ENCODE data around the gene OR52E8. TPM values are rescaled to one million over a fixed set of nuclear protein-coding genes. Genes with fewer than 3 reads are reported as not detected.

OR52E8 gene
- total and polyA plus RNA-seq, 10 of the 15 experiments (the other 5 are each of a cell fraction or from before 2014, with no cell fraction given) = not detected

DNA sequence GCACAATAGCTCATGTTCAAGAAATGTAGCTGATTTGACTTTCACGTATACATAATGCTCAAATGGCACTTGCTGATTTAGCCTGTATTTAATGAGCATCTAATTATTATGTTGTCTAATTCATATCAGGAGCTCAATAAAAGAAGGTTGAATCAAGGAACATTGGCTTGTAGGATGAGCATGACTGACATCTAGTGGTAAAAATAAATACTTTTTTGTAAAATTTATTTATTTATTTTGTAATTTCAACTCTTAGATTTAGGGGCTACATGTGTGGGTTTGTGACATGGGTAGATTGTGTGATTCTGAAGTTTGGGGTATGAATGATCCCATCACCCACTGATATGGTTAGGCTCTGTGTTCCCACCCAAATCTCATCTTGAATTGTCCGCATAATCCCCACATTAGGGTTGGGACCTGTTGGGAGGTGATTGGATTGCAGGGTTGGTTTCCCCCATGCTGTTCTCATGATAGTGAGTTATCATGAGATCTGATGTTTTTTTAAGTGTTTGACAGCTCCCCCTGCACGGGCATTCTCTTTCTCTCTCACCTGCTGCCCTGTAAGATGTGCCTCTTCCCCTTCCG, 33.8 kb upstream of the OR52E8 start (continued):
- TF ChIP-seq, protein P1, sequence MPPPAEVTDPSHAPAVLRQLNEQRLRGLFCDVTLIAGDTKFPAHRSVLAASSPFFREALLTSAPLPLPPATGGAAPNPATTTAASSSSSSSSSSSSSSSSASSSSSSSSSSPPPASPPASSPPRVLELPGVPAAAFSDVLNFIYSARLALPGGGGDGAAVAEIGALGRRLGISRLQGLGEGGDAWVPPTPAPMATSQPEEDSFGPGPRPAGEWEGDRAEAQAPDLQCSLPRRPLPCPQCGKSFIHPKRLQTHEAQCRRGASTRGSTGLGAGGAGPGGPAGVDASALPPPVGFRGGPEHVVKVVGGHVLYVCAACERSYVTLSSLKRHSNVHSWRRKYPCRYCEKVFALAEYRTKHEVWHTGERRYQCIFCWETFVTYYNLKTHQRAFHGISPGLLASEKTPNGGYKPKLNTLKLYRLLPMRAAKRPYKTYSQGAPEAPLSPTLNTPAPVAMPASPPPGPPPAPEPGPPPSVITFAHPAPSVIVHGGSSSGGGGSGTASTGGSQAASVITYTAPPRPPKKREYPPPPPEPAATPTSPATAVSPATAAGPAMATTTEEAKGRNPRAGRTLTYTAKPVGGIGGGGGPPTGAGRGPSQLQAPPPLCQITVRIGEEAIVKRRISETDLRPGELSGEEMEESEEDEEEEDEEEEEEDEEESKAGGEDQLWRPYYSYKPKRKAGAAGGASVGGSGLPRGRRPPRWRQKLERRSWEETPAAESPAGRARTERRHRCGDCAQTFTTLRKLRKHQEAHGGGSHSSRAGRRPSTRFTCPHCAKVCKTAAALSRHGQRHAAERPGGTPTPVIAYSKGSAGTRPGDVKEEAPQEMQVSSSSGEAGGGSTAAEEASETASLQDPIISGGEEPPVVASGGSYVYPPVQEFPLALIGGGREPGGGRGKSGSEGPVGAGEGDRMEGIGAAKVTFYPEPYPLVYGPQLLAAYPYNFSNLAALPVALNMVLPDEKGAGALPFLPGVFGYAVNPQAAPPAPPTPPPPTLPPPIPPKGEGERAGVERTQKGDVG (CRISPR knock-in tag; IDR thresholded peaks at IDR 0.05) = no peak
- no peak for TF ChIP-seq ZSCAN29 (IDR thresholded peaks at IDR 0.05)
- no peak for TF ChIP-seq GABPA (IDR thresholded peaks at IDR 0.05; ENCODE audit: low read depth)
- TF ChIP-seq ATF7 (IDR thresholded peaks at IDR 0.05; ENCODE audit: low read depth) = no peak
- TF ChIP-seq SMC3 (IDR thresholded peaks at IDR 0.05; ENCODE audit: borderline replicate concordance, low read length) = peak; percentile 35; the same call in 1 of the 2 replicates
- TF ChIP-seq, protein P2, sequence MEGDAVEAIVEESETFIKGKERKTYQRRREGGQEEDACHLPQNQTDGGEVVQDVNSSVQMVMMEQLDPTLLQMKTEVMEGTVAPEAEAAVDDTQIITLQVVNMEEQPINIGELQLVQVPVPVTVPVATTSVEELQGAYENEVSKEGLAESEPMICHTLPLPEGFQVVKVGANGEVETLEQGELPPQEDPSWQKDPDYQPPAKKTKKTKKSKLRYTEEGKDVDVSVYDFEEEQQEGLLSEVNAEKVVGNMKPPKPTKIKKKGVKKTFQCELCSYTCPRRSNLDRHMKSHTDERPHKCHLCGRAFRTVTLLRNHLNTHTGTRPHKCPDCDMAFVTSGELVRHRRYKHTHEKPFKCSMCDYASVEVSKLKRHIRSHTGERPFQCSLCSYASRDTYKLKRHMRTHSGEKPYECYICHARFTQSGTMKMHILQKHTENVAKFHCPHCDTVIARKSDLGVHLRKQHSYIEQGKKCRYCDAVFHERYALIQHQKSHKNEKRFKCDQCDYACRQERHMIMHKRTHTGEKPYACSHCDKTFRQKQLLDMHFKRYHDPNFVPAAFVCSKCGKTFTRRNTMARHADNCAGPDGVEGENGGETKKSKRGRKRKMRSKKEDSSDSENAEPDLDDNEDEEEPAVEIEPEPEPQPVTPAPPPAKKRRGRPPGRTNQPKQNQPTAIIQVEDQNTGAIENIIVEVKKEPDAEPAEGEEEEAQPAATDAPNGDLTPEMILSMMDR (IDR thresholded peaks at IDR 0.05 in 2 of 3, conservative IDR thresholded peaks at IDR 0.05 in 1 of 3; ENCODE audit: control insufficient read depth in 2 of 3, extremely low read depth in 1 of 3, insufficient read depth in 1 of 3, low read depth in 3 of 3, low read length in 3 of 3) = peak; percentile 8 to 38 (median 22); a peak in 4 of 6 replicates
- no peak for TF ChIP-seq STAT1 (conservative IDR thresholded peaks at IDR 0.05)
- no peak for TF ChIP-seq NBN (IDR thresholded peaks at IDR 0.05)
- TF ChIP-seq, protein P3, sequence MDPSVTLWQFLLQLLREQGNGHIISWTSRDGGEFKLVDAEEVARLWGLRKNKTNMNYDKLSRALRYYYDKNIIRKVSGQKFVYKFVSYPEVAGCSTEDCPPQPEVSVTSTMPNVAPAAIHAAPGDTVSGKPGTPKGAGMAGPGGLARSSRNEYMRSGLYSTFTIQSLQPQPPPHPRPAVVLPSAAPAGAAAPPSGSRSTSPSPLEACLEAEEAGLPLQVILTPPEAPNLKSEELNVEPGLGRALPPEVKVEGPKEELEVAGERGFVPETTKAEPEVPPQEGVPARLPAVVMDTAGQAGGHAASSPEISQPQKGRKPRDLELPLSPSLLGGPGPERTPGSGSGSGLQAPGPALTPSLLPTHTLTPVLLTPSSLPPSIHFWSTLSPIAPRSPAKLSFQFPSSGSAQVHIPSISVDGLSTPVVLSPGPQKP (IDR thresholded peaks at IDR 0.05; ENCODE audit: low read depth, low read length) = no peak
- TF ChIP-seq RELA (IDR thresholded peaks at IDR 0.05; ENCODE audit: borderline replicate concordance, partially characterized antibody) = no peak
- TF ChIP-seq ZNF384 (IDR thresholded peaks at IDR 0.05; ENCODE audit: borderline replicate concordance, low read depth, low read length) = no peak
- no peak for TF ChIP-seq RCOR1 (conservative IDR thresholded peaks at IDR 0.05; ENCODE audit: low read depth, low read length)

All from GM12878 (cell line).